ENCODE data around the gene VPS37C. TPM values are rescaled to one million over a fixed set of nuclear protein-coding genes. Genes with fewer than 3 reads are reported as not detected.
"Not testable (repeated sequence)": the region's sequence is repeated elsewhere in the genome, so short reads cannot be mapped to it uniquely, and the experiment has no call there.

Gene VPS37C
- total and polyA plus RNA-seq, 10 of the 15 experiments (the other 5 are each of a cell fraction or from before 2014, with no cell fraction given) = 0.39 to 16.5 (median 7.8) TPM

- H4K20me1 ChIP-seq (ENCODE audit: control insufficient read depth, insufficient read depth) = not testable (repeated sequence)
Observed at GRCh38 chr11:61207636-61208310, 46.5 kb upstream of the VPS37C start.

DNA sequence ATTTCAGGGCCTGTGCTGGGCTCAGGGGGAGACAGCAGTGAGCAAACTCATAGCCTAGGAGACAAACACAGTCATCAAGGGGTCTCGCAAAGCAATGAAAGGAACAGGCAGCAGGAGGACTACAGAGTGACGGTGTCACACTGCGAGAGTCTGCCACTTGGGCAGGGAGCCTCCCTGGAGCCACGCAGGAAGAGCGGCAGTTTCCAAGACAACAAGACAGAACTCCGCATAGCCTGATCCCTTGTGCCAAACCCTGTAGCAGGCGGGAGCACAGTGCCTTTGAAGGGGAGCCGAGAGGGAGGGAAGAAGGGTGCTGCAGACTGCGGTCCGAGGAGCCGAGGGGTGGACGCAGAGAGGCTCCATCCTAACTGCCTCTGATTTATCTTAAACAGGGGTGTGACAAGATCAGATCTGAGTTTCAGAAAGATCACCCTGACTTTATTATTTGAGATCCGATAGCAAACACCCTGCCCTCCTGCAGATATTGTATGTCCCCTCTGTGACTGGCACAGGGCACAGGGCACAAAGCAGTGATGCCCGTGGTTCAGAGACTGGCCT, 43.4 kb upstream of the VPS37C start:
- 64% methylated on average over 14 of the region's 14 CpGs for WGBS (ENCODE audit: insufficient coverage, insufficient replicate concordance, low lambda C conversion rate, missing lambda C conversion rate)
- intact Hi-C loops (cut with micrococcal nuclease; ENCODE audit: unreplicated experiment); ATAC-seq: not testable (repeated sequence)

More at GRCh38 chr11:61207636-61208310, 46.5 kb upstream of the VPS37C start:
- DNase-seq (ENCODE audit: low read depth, low spot score); RAD21 ChIA-PET (ENCODE audit: unreplicated experiment); ATAC-seq; POLR2A ChIA-PET; H3K79me2 ChIP-seq (ENCODE audit: control insufficient read depth, insufficient read depth, low read length); H3K27ac ChIP-seq (ENCODE audit: control insufficient read depth, insufficient read depth); H3K4me3 ChIP-seq; intact Hi-C loops (cut with micrococcal nuclease; ENCODE audit: unreplicated experiment); SMC1A ChIA-PET (ENCODE audit: uncharacterized antibody, unreplicated experiment); CTCF ChIA-PET; H3K9ac ChIP-seq (ENCODE audit: control insufficient read depth, insufficient read depth, low read length); H2AFZ ChIP-seq (ENCODE audit: control insufficient read depth, low read depth, low read length); H3K4me1 ChIP-seq (ENCODE audit: control insufficient read depth, insufficient read depth, low read length); H3K36me3 ChIP-seq (ENCODE audit: control insufficient read depth in 2 of 2, insufficient read depth in 2 of 2, low read length in 1 of 2); FAIRE-seq; BruUV-seq (replicated peaks); in situ Hi-C loops (cut with MboI); H3K9me3 ChIP-seq (replicated peaks; ENCODE audit: control insufficient read depth, insufficient read depth, low read length); H3K27me3 ChIP-seq (replicated peaks in 1 of 2; ENCODE audit: control insufficient read depth in 2 of 2, insufficient read depth in 2 of 2, low read length in 1 of 2); H3K4me2 ChIP-seq (ENCODE audit: control insufficient read depth, insufficient read depth): not testable (repeated sequence)
- no CpG with 5 or more reads among the region's 9 CpGs for WGBS (ENCODE audit: insufficient coverage, insufficient replicate concordance, low lambda C conversion rate, missing lambda C conversion rate)

GRCh38 chr11:61203873-61204272, 42.6 kb upstream of the VPS37C start:
- CTCF ChIA-PET; SMC1A ChIA-PET (ENCODE audit: uncharacterized antibody, unreplicated experiment); intact Hi-C loops (cut with micrococcal nuclease; ENCODE audit: unreplicated experiment); H3K4me1 ChIP-seq (ENCODE audit: control insufficient read depth, insufficient read depth, low read length); H3K27me3 ChIP-seq (replicated peaks in 1 of 2; ENCODE audit: control insufficient read depth in 2 of 2, insufficient read depth in 2 of 2, low read length in 1 of 2); H3K4me3 ChIP-seq; H2AFZ ChIP-seq (ENCODE audit: control insufficient read depth, low read depth, low read length); H3K4me2 ChIP-seq (ENCODE audit: control insufficient read depth, insufficient read depth); H3K79me2 ChIP-seq (ENCODE audit: control insufficient read depth, insufficient read depth, low read length); H3K9me3 ChIP-seq (replicated peaks; ENCODE audit: control insufficient read depth, insufficient read depth, low read length); in situ Hi-C loops (cut with MboI); POLR2A ChIA-PET; RAD21 ChIA-PET (ENCODE audit: unreplicated experiment); H3K9ac ChIP-seq (ENCODE audit: control insufficient read depth, insufficient read depth, low read length); H4K20me1 ChIP-seq (ENCODE audit: control insufficient read depth, insufficient read depth); ATAC-seq; H3K36me3 ChIP-seq (ENCODE audit: control insufficient read depth in 2 of 2, insufficient read depth in 2 of 2, low read length in 1 of 2); BruUV-seq (replicated peaks); FAIRE-seq; H3K27ac ChIP-seq (ENCODE audit: control insufficient read depth, insufficient read depth); DNase-seq (ENCODE audit: low read depth, low spot score): not testable (repeated sequence)
- no CpG with 5 or more reads among the region's 5 CpGs for WGBS (ENCODE audit: insufficient coverage, insufficient replicate concordance, low lambda C conversion rate, missing lambda C conversion rate)

More for the DNA sequence above, 43.4 kb upstream of the VPS37C start:
- DNase-seq (ENCODE audit: low read depth, low spot score); FAIRE-seq; H3K9me3 ChIP-seq (replicated peaks; ENCODE audit: control insufficient read depth, insufficient read depth, low read length); H3K79me2 ChIP-seq (ENCODE audit: control insufficient read depth, insufficient read depth, low read length); H3K9ac ChIP-seq (ENCODE audit: control insufficient read depth, insufficient read depth, low read length); H3K4me3 ChIP-seq; H3K36me3 ChIP-seq (ENCODE audit: control insufficient read depth in 2 of 2, insufficient read depth in 2 of 2, low read length in 1 of 2); POLR2A ChIA-PET; RAD21 ChIA-PET (ENCODE audit: unreplicated experiment); H3K4me1 ChIP-seq (ENCODE audit: control insufficient read depth, insufficient read depth, low read length); in situ Hi-C loops (cut with MboI); BruUV-seq (replicated peaks); H2AFZ ChIP-seq (ENCODE audit: control insufficient read depth, low read depth, low read length); CTCF ChIA-PET; H3K27ac ChIP-seq (ENCODE audit: control insufficient read depth, insufficient read depth); H3K4me2 ChIP-seq (ENCODE audit: control insufficient read depth, insufficient read depth); H3K27me3 ChIP-seq (replicated peaks in 1 of 2; ENCODE audit: control insufficient read depth in 2 of 2, insufficient read depth in 2 of 2, low read length in 1 of 2); SMC1A ChIA-PET (ENCODE audit: uncharacterized antibody, unreplicated experiment); H4K20me1 ChIP-seq (ENCODE audit: control insufficient read depth, insufficient read depth): not testable (repeated sequence)

- SMC1A ChIA-PET (ENCODE audit: uncharacterized antibody, unreplicated experiment) = interaction anchor here (0.7 kb wide), 1 partner anchor 49 kb away, joined by 3 read pairs; no protein-coding TSS in a partner anchor
- H2AFZ ChIP-seq (ENCODE audit: control insufficient read depth, low read depth, low read length); intact Hi-C loops (cut with micrococcal nuclease; ENCODE audit: unreplicated experiment); H3K9ac ChIP-seq (ENCODE audit: control insufficient read depth, insufficient read depth, low read length); ATAC-seq; RAD21 ChIA-PET (ENCODE audit: unreplicated experiment); H4K20me1 ChIP-seq (ENCODE audit: control insufficient read depth, insufficient read depth); in situ Hi-C loops (cut with MboI); BruUV-seq (replicated peaks); POLR2A ChIA-PET; H3K4me3 ChIP-seq; H3K4me2 ChIP-seq (ENCODE audit: control insufficient read depth, insufficient read depth); H3K27ac ChIP-seq (ENCODE audit: control insufficient read depth, insufficient read depth); H3K79me2 ChIP-seq (ENCODE audit: control insufficient read depth, insufficient read depth, low read length); H3K4me1 ChIP-seq (ENCODE audit: control insufficient read depth, insufficient read depth, low read length); FAIRE-seq; H3K27me3 ChIP-seq (replicated peaks in 1 of 2; ENCODE audit: control insufficient read depth in 2 of 2, insufficient read depth in 2 of 2, low read length in 1 of 2); H3K36me3 ChIP-seq (ENCODE audit: control insufficient read depth in 2 of 2, insufficient read depth in 2 of 2, low read length in 1 of 2); H3K9me3 ChIP-seq (replicated peaks; ENCODE audit: control insufficient read depth, insufficient read depth, low read length); DNase-seq (ENCODE audit: low read depth, low spot score); CTCF ChIA-PET: not testable (repeated sequence)
- 44% methylated on average over 14 of the region's 18 CpGs for WGBS (ENCODE audit: insufficient coverage, insufficient replicate concordance, low lambda C conversion rate, missing lambda C conversion rate)
Observed at GRCh38 chr11:61202950-61203746, 41.9 kb upstream of the VPS37C start, which contains the start of gene PGA3. PGA3 (plus strand) TSS chr11:61203515; CDS start chr11:61203565, 50 bp downstream.

Measured in GM12878 (cell line).